SU-DHL-6 (cell line): ENCODE results near the gene SPRR1B.

ENCODE experiments used
- EZH2phosphoT487 ChIP-seq: fragments of 200-600 bp; sonication (generic), shearing (Covaris generic); conservative IDR thresholded peaks from 2 replicates; pipeline ENCODE4 v1.6.1; 2018; ENCODE audit warnings: mild to moderate bottlenecking, antibody characterized with exemption, low read length, moderate library complexity, mixed read lengths
- TF ChIP-seq, protein P1 (sequence below): fragments of 200-600 bp; sonication (generic); IDR thresholded peaks from one replicate; pipeline ENCODE4 v1.5.1; 2017; ENCODE audit warnings: antibody characterized with exemption, mild to moderate bottlenecking, low read length, moderate library complexity; ENCODE audit not compliant: insufficient read depth, poor library complexity, severe bottlenecking

GRCh38 chr1:152993186-152993585, 37.8 kb upstream of the SPRR1B start:
- TF ChIP-seq, protein P1, sequence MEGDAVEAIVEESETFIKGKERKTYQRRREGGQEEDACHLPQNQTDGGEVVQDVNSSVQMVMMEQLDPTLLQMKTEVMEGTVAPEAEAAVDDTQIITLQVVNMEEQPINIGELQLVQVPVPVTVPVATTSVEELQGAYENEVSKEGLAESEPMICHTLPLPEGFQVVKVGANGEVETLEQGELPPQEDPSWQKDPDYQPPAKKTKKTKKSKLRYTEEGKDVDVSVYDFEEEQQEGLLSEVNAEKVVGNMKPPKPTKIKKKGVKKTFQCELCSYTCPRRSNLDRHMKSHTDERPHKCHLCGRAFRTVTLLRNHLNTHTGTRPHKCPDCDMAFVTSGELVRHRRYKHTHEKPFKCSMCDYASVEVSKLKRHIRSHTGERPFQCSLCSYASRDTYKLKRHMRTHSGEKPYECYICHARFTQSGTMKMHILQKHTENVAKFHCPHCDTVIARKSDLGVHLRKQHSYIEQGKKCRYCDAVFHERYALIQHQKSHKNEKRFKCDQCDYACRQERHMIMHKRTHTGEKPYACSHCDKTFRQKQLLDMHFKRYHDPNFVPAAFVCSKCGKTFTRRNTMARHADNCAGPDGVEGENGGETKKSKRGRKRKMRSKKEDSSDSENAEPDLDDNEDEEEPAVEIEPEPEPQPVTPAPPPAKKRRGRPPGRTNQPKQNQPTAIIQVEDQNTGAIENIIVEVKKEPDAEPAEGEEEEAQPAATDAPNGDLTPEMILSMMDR = no peak
- no peak for TF ChIP-seq EZH2phosphoT487
